Measurements from ENCODE around the gene SPATA31E1. TPM values are rescaled to one million over a fixed set of nuclear protein-coding genes. Genes with fewer than 3 reads are reported as not detected.

The SPATA31E1 gene
- total and polyA plus RNA-seq, 9 of the 15 experiments (the other 6 are each of a cell fraction or from before 2014, with no cell fraction given) = not detected

DNA sequence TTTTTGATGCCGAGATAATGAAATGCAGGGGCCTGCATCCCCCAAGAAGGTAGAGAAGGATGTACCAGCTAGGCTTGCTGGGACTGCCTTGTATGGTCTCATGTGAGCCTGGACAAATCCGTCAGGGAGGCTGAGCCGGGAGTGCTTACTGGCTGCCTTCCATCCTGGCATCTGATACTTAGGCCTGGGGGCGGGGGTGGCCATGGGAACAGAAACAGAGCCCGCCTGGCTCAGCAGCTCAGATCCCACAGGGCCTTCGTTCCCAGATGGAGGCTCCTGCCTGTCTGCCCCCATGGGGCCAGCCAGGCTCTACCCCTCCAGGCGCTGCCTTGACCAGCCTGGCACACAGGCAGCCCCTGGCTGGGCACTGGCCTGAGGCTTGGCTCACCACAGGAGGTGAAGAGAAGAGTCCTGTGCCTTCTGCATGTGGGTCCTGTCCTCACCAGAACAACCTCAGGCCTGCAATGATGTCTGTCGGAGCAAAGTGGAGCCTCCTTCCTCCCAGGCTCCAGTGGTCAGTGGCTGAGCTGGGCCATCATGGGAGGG, 10.5 kb upstream of the SPATA31E1 start:
- TF ChIP-seq, protein P1, sequence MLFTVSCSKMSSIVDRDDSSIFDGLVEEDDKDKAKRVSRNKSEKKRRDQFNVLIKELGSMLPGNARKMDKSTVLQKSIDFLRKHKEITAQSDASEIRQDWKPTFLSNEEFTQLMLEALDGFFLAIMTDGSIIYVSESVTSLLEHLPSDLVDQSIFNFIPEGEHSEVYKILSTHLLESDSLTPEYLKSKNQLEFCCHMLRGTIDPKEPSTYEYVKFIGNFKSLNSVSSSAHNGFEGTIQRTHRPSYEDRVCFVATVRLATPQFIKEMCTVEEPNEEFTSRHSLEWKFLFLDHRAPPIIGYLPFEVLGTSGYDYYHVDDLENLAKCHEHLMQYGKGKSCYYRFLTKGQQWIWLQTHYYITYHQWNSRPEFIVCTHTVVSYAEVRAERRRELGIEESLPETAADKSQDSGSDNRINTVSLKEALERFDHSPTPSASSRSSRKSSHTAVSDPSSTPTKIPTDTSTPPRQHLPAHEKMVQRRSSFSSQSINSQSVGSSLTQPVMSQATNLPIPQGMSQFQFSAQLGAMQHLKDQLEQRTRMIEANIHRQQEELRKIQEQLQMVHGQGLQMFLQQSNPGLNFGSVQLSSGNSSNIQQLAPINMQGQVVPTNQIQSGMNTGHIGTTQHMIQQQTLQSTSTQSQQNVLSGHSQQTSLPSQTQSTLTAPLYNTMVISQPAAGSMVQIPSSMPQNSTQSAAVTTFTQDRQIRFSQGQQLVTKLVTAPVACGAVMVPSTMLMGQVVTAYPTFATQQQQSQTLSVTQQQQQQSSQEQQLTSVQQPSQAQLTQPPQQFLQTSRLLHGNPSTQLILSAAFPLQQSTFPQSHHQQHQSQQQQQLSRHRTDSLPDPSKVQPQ (CRISPR knock-in tag; IDR thresholded peaks at IDR 0.05; ENCODE audit: borderline replicate concordance) = no peak
- TF ChIP-seq ZKSCAN1 (IDR thresholded peaks at IDR 0.05; ENCODE audit: low read depth, low read length) = no peak
- TF ChIP-seq, protein P2, sequence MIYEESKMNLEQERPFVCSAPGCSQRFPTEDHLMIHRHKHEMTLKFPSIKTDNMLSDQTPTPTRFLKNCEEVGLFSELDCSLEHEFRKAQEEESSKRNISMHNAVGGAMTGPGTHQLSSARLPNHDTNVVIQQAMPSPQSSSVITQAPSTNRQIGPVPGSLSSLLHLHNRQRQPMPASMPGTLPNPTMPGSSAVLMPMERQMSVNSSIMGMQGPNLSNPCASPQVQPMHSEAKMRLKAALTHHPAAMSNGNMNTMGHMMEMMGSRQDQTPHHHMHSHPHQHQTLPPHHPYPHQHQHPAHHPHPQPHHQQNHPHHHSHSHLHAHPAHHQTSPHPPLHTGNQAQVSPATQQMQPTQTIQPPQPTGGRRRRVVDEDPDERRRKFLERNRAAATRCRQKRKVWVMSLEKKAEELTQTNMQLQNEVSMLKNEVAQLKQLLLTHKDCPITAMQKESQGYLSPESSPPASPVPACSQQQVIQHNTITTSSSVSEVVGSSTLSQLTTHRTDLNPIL (CRISPR knock-in tag; IDR thresholded peaks at IDR 0.05) = no peak
- no peak for TF ChIP-seq PML (IDR thresholded peaks at IDR 0.05; ENCODE audit: low read length)
- no peak for TF ChIP-seq RFX7 (CRISPR knock-in tag; IDR thresholded peaks at IDR 0.05)
- no peak for TF ChIP-seq ESRRA (IDR thresholded peaks at IDR 0.05; ENCODE audit: borderline replicate concordance, low read depth)
- TF ChIP-seq, protein P3, sequence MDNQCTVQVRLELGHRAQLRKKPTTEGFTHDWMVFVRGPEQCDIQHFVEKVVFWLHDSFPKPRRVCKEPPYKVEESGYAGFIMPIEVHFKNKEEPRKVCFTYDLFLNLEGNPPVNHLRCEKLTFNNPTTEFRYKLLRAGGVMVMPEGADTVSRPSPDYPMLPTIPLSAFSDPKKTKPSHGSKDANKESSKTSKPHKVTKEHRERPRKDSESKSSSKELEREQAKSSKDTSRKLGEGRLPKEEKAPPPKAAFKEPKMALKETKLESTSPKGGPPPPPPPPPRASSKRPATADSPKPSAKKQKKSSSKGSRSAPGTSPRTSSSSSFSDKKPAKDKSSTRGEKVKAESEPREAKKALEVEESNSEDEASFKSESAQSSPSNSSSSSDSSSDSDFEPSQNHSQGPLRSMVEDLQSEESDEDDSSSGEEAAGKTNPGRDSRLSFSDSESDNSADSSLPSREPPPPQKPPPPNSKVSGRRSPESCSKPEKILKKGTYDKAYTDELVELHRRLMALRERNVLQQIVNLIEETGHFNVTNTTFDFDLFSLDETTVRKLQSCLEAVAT (IDR thresholded peaks at IDR 0.05) = no peak
- no peak for TF ChIP-seq KLF6 (CRISPR knock-in tag; IDR thresholded peaks at IDR 0.05; ENCODE audit: borderline replicate concordance)
- TF ChIP-seq ZNF224 (CRISPR knock-in tag; IDR thresholded peaks at IDR 0.05) = no peak
- no peak for TF ChIP-seq MAZ (CRISPR knock-in tag; conservative IDR thresholded peaks at IDR 0.05 in 1 of 2, IDR thresholded peaks at IDR 0.05 in 1 of 2)
- TF ChIP-seq MYBL2 (IDR thresholded peaks at IDR 0.05; ENCODE audit: low read depth) = no peak
- TF ChIP-seq MYBL2 (CRISPR knock-in tag; IDR thresholded peaks at IDR 0.05; ENCODE audit: borderline replicate concordance) = no peak
- no peak for TF ChIP-seq SLC30A9 (CRISPR knock-in tag; IDR thresholded peaks at IDR 0.05)
- no peak for TF ChIP-seq KAT7 (CRISPR knock-in tag; IDR thresholded peaks at IDR 0.05; ENCODE audit: borderline replicate concordance)
- TF ChIP-seq SMAD2 (IDR thresholded peaks at IDR 0.05; ENCODE audit: low read depth, low read length) = no peak
- Histone ChIP-seq H3K27me3 (ENCODE audit: control insufficient read depth in 2 of 2, insufficient read depth in 2 of 2, low read length in 2 of 2) (peaks cover 0 to 22% of the 10 kb centered on the region in 2 experiments; a peak in 3 of 5 replicates), H3K4me3 (no peak overlapping the region), H4K20me1 (replicated peaks; ENCODE audit: control insufficient read depth, insufficient read depth, low read length) (no peaks in the 10 kb centered on the region), H3K4me1 (replicated peaks in 1 of 2; ENCODE audit: control insufficient read depth in 2 of 2, insufficient read depth in 2 of 2, low read length in 2 of 2) (no peaks in the 10 kb centered on the region; a peak in 2 of 5 replicates), H3K4me2 (ENCODE audit: insufficient read depth, low read length) (no peak overlapping the region), H3K9ac (ENCODE audit: insufficient read depth in 1 of 2, low read depth in 2 of 2, low read length in 2 of 2) (no peak overlapping the region), H2AFZ (ENCODE audit: low read depth, low read length) (no peak overlapping the region), H3K79me2 (ENCODE audit: control insufficient read depth, insufficient read depth, low read length) (no peaks in the 10 kb centered on the region), H3K9me1 (ENCODE audit: control insufficient read depth, insufficient read depth, low read length) (no peaks in the 10 kb centered on the region), H3K9me3 (replicated peaks; ENCODE audit: control insufficient read depth, insufficient read depth, low read depth, low read length) (no peaks in the 10 kb centered on the region), H3K36me3 (ENCODE audit: control insufficient read depth, insufficient read depth, low read length) (no peaks in the 10 kb centered on the region), H3K27ac (ENCODE audit: extremely low read depth, low read depth, low read length) (no peak overlapping the region)
- ATAC-seq (no peak), DNase-seq (ENCODE audit: extremely low read depth in 1 of 4, low spot score in 3 of 4) (no peak), FAIRE-seq (no peak)
- 0% methylated on average over 8 of the region's 8 CpGs for WGBS (ENCODE audit: insufficient coverage, low coverage, missing lambda C conversion rate)
- BruUV-seq (replicated peaks) = no TSS peak
- POLR2A ChIA-PET = no interaction called here
- CTCF ChIA-PET (ENCODE audit: low intra/inter-chr PET ratio) = no interaction called here
- intact Hi-C loops (cut with micrococcal nuclease) = no loop called here
- in situ Hi-C loops (cut with MboI) = no loop called here

Measured in K562 (cell line).